ENCODE results near the gene CEP170B.
A peak's percentile ranks its signal among the peaks of the same experiment; 100 is the strongest.
"Not testable (repeated sequence)": the region's sequence is repeated elsewhere in the genome, so short reads cannot be mapped to it uniquely, and the experiment has no call there.

Gene CEP170B

DNA sequence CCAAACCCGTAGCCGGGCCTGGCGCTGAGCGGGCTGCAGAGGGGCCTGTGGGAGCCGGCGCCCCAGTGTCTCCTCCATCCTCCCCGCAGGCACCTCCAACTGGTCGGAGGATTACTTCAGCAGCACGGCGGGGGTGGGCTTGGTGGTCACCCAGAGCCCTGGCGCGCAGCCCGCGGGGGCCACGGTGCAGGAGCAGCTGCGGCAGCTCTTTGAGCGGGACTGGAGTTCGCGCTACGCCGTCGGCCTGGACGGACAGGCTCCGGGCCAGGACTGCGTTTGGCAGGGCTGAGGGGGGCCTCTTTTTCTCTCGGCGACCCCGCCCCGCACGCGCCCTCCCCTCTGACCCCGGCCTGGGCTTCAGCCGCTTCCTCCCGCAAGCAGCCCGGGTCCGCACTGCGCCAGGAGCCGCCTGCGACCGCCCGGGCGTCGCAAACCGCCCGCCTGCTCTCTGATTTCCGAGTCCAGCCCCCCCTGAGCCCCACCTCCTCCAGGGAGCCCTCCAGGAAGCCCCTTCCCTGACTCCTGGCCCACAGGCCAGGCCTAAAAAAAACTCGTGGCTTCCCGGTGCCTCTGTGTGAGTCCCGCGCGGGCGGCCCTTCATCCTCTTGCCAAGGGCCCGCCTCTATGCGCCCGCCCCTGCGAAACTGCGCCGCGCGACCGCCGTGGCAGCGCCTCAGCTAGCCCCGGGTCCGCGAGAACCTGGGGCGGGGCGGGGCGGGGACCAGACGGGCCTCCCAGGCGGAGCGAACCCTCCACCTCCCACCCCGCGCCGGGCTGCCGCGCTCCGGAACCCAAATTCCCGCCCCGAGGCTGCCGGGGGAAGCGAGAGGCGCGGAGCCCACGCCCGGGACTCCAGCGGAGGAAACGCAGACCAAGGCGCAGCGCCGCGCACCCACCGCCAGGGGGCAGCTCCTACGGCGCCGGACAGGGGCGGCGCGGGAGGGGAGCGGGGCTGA, 67.9 kb downstream of the CEP170B start:
- DNase-seq (ENCODE audit: low read depth): peak; percentile 79

DNA sequence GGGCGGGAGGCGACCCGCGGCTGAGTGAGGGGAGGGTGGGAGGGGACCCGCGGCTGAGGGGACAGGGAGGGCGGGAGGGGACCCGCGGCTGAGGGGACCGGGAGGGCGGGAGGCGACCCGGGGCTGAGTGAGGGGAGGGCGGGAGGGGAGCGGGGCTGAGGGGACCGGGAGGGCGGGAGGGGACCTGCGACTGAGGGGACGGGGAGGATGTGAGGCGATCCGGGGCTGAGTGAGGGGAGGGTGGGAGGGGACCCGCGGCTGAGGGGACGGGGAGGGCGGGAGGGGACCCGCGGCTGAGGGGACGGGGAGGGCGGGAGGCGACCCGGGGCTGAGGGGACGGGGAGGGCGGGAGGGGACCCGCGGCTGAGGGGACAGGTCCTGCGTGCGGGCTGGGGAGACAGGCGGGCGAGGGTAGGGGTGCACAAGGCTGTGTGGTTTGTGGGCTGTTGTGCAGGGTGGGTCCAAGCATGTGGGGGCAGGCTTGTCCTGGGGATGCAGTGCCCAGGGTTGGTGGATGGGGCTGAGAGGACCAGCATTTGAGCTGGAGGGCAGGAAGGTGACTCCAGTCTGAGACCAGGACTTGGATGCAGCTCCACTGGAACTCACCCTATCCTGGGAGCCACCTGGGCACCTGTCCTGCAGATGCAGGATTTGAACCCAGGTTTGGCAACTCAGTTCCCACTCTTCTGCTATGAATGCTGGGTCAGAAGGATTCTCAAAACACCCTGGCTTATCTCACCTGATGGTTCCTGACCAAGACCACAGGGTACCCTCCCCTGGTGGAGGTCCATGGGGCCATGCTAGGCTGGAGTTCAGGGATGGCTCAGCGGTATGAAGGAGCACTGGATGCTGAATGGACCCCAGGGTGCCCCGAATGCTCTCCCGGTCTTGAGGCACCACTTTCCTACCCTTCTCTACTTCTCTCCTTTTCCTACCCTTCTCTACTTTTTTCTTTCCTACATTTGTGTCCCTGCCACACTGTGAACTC, 69.0 kb downstream of the CEP170B start:
- DNase-seq (ENCODE audit: low read depth): no peak

DNA sequence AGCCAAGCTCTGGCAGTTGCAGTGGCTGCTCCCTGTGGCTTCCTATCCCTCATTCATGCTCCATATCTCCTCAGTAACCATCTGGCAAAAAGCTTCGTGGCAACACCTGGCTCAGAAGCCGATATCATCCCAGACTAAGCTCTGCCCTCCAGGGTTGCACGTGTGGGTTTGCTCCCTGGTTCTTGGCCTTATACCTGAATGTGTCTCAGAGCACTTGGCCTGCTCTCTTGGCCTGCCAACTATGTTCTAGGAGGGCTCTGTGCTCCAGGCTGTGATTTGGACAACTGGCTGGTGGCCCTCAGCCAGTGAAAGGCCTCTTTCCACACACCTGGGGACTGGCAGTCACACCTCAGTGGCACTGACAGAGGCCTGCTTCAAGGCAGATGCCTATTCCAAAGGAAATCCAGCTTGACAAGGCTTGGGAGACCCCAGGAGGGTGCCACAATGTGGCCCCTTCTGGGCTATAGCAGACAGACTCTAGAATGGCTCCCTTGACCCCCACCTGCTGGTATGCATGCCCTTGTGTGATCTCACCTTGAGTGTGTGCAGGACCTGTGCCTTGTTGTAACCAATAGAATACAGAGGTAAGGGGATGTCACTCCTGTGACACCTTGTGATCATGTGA, 70.1 kb downstream of the CEP170B start:
- DNase-seq (ENCODE audit: low read depth): no peak

DNA sequence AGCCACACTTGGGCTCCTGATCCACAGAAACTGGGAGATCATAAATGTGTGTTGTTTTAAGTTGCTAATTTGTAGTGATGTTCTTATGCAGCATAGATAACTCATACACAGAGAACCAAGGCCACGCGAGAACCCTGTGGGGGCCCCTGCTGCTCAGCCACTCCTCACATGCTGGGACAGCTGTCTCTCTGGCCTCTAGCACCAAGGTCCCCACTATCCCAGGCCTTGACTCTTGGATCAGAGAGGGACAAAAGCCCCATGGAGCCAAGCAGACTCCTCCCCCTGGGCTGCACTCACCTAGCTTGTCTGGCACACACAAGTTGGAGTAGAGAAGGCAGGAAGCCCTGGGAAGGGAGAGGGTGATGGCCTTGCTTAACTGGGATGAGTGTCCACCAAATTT, 70.9 kb downstream of the CEP170B start:
- DNase-seq (ENCODE audit: low read depth): no peak

DNA sequence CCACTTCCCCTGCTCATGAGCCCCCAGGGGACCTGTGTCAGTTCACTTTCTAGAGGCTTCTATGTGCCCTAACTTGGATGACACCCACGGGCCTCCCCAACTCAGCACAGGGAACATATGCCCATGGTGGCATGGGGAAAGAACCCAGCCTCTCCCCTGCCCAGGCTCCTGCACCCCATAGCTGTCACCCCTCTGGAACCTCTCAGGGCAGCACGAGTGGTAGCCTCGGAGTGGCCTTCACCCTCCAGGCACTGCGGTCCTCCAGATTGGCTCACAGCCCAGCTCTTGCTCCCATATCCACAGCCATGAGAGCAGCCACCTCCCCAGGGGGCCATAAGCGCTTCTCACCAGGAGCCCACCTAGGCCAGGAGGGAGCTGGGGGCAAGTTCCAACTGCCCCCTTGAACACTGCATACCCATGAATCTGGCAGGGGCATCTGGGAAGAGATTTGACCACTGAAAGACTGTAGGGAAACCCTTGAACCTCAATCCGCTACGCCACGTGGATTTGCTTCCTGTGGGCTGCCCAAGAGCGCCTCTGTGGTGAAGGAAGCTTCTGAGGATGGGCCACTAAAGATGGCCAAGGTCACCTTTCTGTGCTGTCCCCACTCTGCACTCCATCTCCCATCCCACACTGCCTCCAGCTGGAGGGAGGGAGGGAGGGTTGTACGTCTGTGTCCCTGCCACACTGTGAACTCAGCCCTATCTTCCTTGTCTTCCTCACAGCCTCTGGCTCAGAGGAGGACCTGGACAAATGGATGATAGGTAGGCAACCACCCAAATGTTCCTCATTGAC, 71.5 kb downstream of the CEP170B start:
- no peak for DNase-seq (ENCODE audit: low read depth)

DNA sequence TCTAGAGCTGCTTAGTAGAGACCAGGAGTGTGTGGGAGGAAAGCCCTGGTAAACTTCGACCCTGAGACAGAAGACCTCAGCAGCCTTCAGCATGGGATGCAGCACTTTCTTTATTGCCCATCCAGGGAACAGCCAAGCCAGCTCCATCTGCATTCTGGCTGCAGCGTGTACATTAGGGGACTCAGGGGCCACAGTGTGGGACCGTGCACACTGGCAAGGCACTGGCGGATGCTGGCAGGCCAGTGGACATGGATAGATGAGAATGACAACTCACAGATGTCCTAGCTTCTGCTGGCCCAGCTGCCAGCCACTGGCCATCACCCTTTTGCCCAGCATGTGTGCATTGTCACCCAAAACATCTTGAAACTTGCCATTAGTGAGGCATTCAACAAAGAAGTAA, 72.1 kb downstream of the CEP170B start:
- DNase-seq (ENCODE audit: low read depth): no peak

DNA sequence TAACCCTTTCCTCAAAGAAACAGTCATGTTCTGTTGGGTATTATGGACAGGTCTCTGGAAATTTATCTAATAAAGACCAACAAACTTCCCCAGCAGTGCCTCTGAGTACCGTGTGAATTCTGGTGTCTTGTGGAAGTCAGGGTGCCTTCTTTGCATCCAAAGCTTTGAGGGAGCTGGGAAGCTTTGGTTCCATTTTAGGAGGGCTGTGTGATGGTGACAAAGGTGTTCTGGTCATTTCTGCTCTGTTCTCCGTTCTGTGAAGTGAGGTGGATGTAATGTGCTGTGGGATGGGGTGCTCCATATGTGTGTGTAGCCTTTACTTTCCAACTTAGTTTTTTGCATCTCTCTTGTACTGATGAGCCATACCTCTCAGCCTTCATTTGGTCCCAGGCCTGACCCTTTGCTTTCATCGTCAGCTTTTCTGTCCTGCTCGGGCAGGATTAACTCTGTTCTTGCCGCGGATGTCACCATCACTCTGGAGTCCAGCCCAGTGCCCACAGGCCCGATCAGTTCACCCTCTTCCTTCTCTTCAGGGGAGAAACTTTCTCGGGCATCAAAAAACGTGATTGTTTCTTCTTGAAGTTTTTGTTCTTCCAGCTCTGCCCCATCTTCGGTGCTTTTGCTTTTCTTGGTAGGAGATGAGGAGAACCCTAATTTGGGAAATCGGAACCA, 72.8 kb downstream of the CEP170B start:
- DNase-seq (ENCODE audit: low read depth): no peak

DNA sequence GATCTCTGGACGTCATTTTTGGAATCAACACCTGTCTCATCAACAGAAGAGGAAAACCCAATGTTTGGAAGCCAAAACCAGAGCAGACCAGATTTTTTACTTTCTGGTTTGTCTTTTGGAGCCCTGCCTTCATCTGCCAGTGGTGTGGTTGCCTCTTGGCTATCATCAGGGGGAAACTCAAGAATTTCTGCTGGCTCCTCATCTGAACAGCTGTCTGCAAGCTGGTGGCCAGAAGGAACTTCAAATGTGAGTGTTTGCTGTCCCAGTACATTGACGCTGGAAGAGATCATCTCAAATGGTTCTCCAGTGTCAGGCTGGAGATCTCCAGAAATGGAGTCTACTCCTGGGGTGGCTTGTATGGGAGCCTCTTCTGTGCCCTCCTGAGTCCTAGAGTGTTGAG, 73.4 kb downstream of the CEP170B start:
- DNase-seq (ENCODE audit: low read depth): no peak

DNA sequence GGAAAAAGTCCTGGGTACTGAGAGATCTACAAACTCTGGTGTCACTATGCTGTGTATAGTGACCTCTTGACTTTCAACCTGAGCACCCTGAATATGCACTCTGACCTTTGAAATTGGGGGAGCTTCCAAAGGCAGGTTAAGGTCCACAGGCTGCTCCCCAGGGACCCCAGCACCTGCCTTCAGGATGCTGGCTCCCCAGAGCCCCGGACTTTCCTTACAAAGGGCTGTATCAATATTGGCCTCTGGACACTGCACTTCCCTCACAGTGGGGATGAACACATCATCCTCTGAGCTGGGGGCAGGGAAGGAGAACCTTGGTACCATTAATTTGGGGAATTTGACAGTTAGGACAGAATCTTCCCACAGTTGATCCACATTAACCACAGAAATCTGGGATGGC, 73.9 kb downstream of the CEP170B start:
- DNase-seq (ENCODE audit: low read depth): no peak

DNA sequence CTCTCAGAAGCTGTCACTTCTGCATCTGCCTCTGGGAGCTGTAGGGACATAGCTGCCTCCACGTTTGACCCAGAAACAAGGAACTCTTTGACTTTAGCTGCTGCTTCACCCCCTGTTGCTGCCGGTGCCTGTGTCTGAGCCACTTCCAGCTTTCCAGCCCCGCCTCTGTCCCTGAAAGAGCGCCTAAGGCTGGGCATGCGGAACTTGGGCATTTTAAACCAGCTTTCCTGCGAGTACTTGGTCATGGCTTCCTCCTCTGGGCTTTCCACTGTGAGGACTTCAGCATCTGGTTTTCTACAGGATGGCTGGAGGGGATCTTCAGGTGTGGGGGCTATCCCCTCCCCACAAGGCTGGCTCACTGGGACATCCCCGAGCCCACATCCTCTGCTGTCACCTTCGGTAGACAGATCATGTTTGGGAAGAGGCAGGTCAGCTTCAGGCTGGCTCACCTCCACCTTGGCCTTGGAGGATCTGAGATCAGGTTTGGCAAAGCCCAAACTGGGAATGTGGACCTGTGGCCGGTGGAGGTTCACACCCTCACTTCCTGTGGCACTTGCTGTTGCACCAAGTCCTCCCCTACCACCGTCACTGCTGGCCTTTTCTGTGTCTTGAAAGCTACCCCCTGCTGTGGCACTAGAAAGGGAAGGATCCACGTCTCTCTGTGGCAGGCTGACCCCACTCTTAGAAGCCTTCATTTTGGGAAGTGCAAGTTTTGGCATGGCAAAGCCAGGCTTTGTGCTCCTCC, 74.8 kb downstream of the CEP170B start:
- DNase-seq (ENCODE audit: low read depth): no peak

DNA sequence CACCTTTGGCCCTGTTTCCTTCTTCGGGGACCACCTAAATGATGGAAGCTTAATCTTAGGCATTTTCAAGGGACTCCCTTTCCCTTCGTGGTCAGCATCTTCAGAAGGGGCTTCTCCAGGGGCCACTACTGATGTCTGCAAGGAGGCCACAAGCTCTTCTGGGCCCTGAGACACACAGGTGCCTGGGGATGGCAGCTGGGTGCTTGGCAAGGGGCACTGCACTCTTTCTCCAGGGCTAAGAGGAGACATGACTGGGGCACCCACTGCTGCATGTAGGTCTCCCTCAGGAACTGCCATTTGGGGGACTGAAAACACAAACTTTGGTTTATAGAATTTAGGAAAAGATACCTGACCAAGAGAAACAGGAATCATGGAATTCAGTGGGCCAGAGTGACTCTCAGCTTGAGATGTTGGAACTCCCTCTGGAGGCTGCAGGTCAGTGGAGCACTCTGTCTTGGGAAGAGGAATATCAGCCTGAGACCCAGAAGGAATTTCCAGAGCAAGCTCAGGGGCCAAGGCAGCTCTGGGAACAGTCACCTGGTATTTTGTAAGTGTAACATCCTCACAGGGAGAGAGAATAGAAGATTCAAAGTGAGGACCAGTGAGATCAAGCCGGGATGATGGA, 75.6 kb downstream of the CEP170B start:
- DNase-seq (ENCODE audit: low read depth): no peak

DNA sequence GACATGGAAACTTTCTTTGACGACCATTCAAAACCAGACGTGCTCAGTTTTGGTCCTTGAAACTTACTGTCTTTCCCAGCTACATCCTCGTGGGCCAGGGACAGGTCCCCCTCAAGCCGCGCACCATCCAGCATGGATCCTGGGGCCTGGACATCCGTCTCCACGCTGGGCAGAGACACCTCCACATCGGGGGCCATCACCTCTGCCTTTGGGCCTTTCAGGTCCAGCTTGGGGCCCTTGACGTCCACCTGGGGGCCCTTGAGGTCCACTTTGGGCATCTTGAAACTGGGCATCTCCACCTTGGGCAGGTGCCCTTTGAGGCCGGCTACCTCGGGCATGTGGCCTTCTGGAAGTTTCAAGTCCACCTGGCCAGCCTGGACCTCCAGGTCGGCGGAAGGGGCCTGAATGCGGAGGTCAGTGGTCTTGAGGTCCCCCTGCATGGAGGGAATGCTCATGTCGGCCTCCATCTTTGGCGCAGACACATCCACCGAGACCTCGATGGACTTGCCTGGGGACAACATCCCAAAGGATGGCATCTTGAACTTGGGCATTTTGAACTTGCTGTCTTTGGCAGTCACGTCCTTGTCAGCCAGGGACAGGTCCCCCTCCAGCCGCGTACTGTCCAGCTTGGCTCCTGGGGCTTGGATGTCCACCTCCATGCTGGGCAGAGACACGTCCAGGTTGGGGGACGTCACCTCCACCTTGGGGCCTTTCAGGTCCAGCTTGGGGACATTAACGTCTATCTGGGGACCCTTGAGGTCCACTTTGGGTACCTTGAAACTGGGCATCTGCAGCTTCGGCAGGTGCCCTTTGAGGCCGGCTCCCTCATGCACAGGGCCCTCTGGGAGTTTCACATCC, 76.7 kb downstream of the CEP170B start:
- no peak for DNase-seq (ENCODE audit: low read depth)

DNA sequence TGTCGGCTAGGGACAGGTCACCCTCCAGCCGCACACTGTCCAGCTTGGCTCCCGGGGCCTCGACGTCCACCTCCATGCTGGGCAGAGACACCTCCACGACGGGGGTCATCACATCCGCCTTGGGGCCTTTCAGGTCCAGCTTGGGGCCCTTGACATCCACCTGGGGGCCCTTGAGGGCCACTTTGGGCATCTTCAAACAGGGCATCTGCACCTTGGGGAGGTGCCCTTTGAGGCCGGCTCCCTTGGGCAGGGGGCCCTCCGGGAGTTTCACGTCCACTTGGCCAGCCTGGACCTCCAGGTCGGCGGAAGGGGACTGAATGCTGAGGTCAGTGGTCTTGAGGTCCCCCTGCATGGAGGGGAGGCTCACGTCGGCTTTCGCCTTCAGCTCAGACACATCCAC, 77.5 kb downstream of the CEP170B start:
- no peak for DNase-seq (ENCODE audit: low read depth)

DNA sequence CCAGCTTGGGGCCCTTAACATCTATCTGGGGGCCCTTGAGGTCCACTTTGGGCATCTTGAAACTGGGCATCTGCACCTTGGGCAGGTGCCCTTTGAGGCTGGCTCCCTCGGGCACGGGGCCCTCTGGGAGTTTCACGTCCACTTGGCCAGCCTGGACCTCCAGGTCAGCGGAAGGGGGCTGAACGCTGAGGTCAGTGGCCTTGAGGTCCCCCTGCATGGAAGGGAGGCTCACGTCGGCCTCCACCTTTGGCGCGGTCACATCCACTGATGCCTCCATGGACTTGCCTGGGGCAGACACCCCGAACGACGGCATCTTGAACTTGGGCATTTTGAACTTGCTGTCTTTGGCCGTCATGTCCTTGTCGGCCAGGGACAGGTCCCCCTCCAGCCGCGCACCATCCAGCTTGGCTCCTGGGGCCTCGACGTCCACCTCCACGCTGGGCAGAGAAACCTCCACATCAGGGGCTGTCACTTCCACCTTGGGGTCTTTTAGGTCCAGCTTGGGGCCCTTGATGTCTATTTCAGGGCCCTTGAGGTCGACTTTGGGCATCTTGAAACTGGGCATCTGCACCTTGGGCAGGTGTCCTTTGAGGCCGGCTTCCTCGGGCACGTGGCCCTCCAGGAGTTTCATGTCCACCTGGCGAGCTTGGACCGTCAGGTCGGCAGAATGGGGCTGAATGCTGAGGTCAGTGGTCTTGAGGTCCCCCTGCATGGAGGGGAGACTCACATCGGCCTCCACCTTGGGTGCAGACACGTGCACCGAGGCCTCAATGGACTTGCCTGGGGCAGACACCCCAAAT, 78.3 kb downstream of the CEP170B start:
- not testable (repeated sequence) for DNase-seq (ENCODE audit: low read depth)

DNA sequence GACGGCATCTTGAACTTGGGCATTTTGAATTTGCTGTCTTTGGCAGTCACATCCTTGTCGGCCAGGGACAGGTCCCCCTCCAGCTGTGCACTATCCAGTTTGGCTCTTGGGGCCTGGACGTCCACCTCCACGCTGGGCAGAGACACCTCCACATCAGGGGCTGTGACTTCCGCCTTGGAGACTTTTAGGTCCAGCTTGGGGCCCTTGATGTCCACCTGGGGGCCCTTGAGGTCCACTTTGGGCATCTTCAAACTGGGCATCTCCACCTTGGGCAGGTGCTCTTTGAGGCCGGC, 78.9 kb downstream of the CEP170B start:
- DNase-seq (ENCODE audit: low read depth): not testable (repeated sequence)

DNA sequence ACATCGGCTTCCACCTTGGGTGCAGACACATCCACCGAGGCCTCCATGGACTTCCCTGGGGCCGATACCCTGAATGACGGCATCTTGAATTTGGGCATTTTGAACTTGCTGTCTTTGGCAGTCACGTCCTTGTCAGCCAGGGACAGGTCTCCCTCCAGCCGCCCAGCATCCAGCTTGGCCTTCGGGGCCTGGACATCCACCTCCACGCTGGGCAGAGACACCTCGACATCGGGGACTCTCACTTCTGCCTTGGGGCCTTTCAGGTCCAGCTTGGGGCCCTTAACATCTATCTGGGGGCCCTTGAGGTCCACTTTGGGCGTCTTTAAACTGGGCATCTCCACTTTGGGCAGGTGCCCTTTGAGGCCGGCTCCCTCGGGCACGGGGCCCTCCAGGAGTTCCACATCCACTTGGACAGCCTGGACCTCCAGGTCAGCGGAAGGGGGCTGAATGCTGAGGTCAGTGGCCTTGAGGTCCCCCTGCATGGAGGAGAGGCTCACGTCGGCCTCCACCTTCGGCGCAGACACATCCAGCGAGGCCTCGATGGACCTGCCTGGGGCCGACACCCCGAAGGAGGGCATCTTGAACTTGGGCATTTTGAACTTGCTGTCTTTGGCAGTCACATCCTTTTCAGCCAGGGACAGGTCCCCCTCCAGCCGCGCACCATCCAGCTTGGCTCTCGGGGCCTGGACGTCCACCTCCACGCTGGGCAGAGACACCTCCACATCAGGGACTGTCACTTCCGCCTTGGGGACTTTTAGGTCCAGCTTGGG, 79.6 kb downstream of the CEP170B start:
- not testable (repeated sequence) for DNase-seq (ENCODE audit: low read depth)

DNA sequence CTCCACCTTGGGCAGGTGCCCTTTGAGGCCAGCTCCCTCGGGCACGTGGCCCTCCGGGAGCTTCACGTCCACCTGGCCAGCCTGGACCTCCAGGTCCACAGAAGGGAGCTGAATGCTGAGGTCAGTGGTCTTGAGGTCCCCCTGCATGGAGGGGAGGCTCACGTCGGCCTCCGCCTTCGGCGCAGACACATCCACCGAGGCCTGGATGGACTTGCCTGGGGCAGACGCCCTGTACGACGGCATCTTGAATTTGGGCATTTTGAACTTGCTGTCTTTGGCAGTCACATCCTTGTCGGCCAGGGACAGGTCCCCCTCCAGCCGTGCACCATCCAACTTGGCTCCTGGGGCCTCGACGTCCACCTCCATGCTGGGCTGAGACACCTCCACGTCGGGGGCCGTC, 80.2 kb downstream of the CEP170B start:
- DNase-seq (ENCODE audit: low read depth): not testable (repeated sequence)
